Sigmoid colon (tissue), 4 donors: ENCODE data around the gene LPAR6.

Experiments used
- CTCF ChIP-seq, 4 experiments: fragments of 450-650 bp in 3 of 4; fragments of 200-600 bp in 1 of 4; IDR thresholded peaks; one replicate each; pipeline ENCODE4 v1.5.1; 2016 to 2019; ENCODE audit warnings: antibody characterized with exemption in 4 of 4, mild to moderate bottlenecking in 3 of 4, moderate library complexity in 2 of 4
- EP300 ChIP-seq, 4 donors: sonication (generic); formaldehyde crosslinking; IDR thresholded peaks; one replicate each; pipeline ENCODE4 v1.6.1; 2017; ENCODE audit warnings: antibody characterized with exemption in 4 of 4
- POLR2A ChIP-seq, 2 donors: fragments of 450-650 bp; IDR thresholded peaks; one replicate each; pipeline ENCODE4 v1.6.1; 2016; ENCODE audit warnings: antibody characterized with exemption in 2 of 2, mild to moderate bottlenecking in 2 of 2, moderate library complexity in 2 of 2
- POLR2AphosphoS5 ChIP-seq, 4 donors: sonication (generic); formaldehyde crosslinking; IDR thresholded peaks; one replicate each; pipeline ENCODE4 v1.6.1; 2017; ENCODE audit warnings: antibody characterized with exemption in 4 of 4

GRCh38 chr13:48380581-48380980, 32.3 kb downstream of the LPAR6 start:
- TF ChIP-seq POLR2A (IDR thresholded peaks at IDR 0.05) (no peak), POLR2AphosphoS5 (IDR thresholded peaks at IDR 0.05) (no peak), CTCF (IDR thresholded peaks at IDR 0.05) (no peak), EP300 (IDR thresholded peaks at IDR 0.05) (no peak)
